Activated CD8-positive, alpha-beta T cell treated with anti-CD3 and anti-CD28 coated beads, Interleukin-2, amount 10 ng/mL, durations not matched to agents 7 days and 5 days (primary cell): ENCODE results near the gene BBLN. TPM values are rescaled to one million over a fixed set of nuclear protein-coding genes. Genes with fewer than 3 reads are reported as not detected.

Experiments used
- total RNA-seq, 2 experiments: library from RNA; stranded (reverse); gene quantifications; one replicate each; pipeline ENCODE4 v1.2.3, GENCODE V29; 2021

BBLN gene
- total RNA-seq, 2 experiments from 2014 or later, result 94.3 to 105 TPM

Other genes starting within 250 kb of the BBLN start
- gene ST6GALNAC4, start 243.2 kb upstream of the BBLN start, total RNA-seq, result 10 to 100 TPM; 37.0 to 39.7 TPM
- 1 to 10 TPM; 2.6 to 2.7 TPM for gene PIP5KL1, start 229.5 kb upstream of the BBLN start, total RNA-seq
- 10 to 100 TPM; 47.9 to 53.8 TPM for gene DPM2, start 222.4 kb upstream of the BBLN start, total RNA-seq
- gene EEIG1, start 179.3 kb upstream of the BBLN start, total RNA-seq, result 100 to 1,000 TPM; 227 to 232 TPM
- 10 to 100 TPM; 13.3 to 15.4 TPM for gene NAIF1, start 92.9 kb upstream of the BBLN start, total RNA-seq
- 10 to 100 TPM; 17.2 to 19.2 TPM for gene SLC25A25, start 92.0 kb upstream of the BBLN start, total RNA-seq
- 10 to 100 TPM; 51.8 to 57.7 TPM for gene PTGES2, start 32.5 kb upstream of the BBLN start, total RNA-seq
- not detected for gene LCN2, start 10.8 kb upstream of the BBLN start, total RNA-seq
- gene CIZ1, start 31.3 kb downstream of the BBLN start, total RNA-seq, result 100 to 1,000 TPM; 121 to 127 TPM
- gene DNM1, start 43.1 kb downstream of the BBLN start, total RNA-seq, result under 1 TPM; 0.21 to 0.29 TPM
- gene GOLGA2, start 115.7 kb downstream of the BBLN start, total RNA-seq, result 10 to 100 TPM; 57.9 to 58.8 TPM
- 10 to 100 TPM; 12.2 to 13.7 TPM for gene SWI5, start 116.0 kb downstream of the BBLN start, total RNA-seq
- gene TRUB2, start 162.2 kb downstream of the BBLN start, total RNA-seq, result 10 to 100 TPM; 25.5 to 27.7 TPM
- 10 to 100 TPM; 31.8 to 34.9 TPM for gene COQ4, start 162.6 kb downstream of the BBLN start, total RNA-seq
- gene SLC27A4, start 180.3 kb downstream of the BBLN start, total RNA-seq, result 10 to 100 TPM; 19.0 to 21.7 TPM
- gene URM1, start 211.1 kb downstream of the BBLN start, total RNA-seq, result 10 to 100 TPM; 78.9 to 79.9 TPM